IMR-90 (cell line): ENCODE results near the gene IFT25. TPM values are rescaled to one million over a fixed set of nuclear protein-coding genes. Genes with fewer than 3 reads are reported as not detected.

ENCODE experiments used
- ATAC-seq: fragments of 200-7000 bp; cut with Tn5 transposase; 2 replicates; pipeline ENCODE4 v1.9.1; 2020; ENCODE audit warnings: low read depth, mild to moderate bottlenecking, moderate library complexity
- BruUV-seq: library from RNA; stranded (reverse); fragments of 400-500 nt; replicated peaks from 2 replicates; lab custom pipeline; 2021; lab: Mats Ljungman, UMichigan
- CTCF ChIA-PET: fragments of 300-600 bp; formaldehyde crosslinking; extraction: SDS; loops from one replicate; lab custom pipeline; 2021; ENCODE audit warnings: antibody characterized with exemption; lab: Yijun Ruan, JAX
- POLR2A ChIA-PET: fragments of 300-600 bp; sonication (Branson Sonifier 250); formaldehyde crosslinking; loops from one replicate; lab custom pipeline; 2022; ENCODE audit warnings: antibody characterized with exemption; ENCODE audit not compliant: unreplicated experiment; lab: Charles Lee
- DNase-seq: peaks from one replicate; pipeline ENCODE4 v3.0.0; 2013
- H2AFZ ChIP-seq: replicated peaks from 2 replicates; pipeline ENCODE3; 2013; ENCODE audit warnings: low read length, mild to moderate bottlenecking; ENCODE audit not compliant: poor library complexity
- H2AK5ac ChIP-seq: 2 replicates; pipeline ENCODE4 v1.6.1; 2013; ENCODE audit warnings: low read depth, low read length, inconsistent platforms
- H2AK9ac ChIP-seq: replicated peaks from 2 replicates; pipeline ENCODE3; 2013; ENCODE audit warnings: mild to moderate bottlenecking, low read depth, low read length, moderate library complexity; ENCODE audit not compliant: poor library complexity
- H2BK120ac ChIP-seq: 2 replicates; pipeline ENCODE4 v1.6.1; 2013; ENCODE audit warnings: low read depth, low read length, inconsistent platforms
- H2BK15ac ChIP-seq: 3 replicates; pipeline ENCODE4 v1.6.1; 2013; ENCODE audit warnings: low read depth, low read length, inconsistent platforms
- H2BK20ac ChIP-seq: 2 replicates; pipeline ENCODE4 v1.6.1; 2013; ENCODE audit warnings: low read depth, mild to moderate bottlenecking, inconsistent platforms, low read length, moderate library complexity
- H2BK5ac ChIP-seq: 2 replicates; pipeline ENCODE4 v1.6.1; 2013; ENCODE audit warnings: mild to moderate bottlenecking, low read depth, low read length, inconsistent platforms; ENCODE audit not compliant: poor library complexity, severe bottlenecking
- H3K14ac ChIP-seq: replicated peaks from 2 replicates; pipeline ENCODE4 v1.6.1; 2013; ENCODE audit warnings: low read depth, low read length, inconsistent platforms
- H3K18ac ChIP-seq: 2 replicates; pipeline ENCODE4 v1.6.1; 2013; ENCODE audit warnings: low read depth, low read length, control low read depth
- H3K23ac ChIP-seq: 2 replicates; pipeline ENCODE4 v1.6.1; 2013; ENCODE audit warnings: low read depth, low read length, inconsistent platforms
- H3K27ac ChIP-seq: 2 replicates; pipeline ENCODE4 v1.5.1; 2013; ENCODE audit warnings: mild to moderate bottlenecking, control low read depth, low read length; ENCODE audit not compliant: insufficient read depth
- H3K27me3 ChIP-seq: 2 replicates; pipeline ENCODE4 v1.6.1; 2013; ENCODE audit warnings: low read length; ENCODE audit not compliant: control insufficient read depth, insufficient read depth
- H3K36me3 ChIP-seq: 2 replicates; pipeline ENCODE4 v1.6.1; 2013; ENCODE audit warnings: low read length, mixed read lengths; ENCODE audit not compliant: control insufficient read depth, insufficient read depth
- H3K4ac ChIP-seq: 2 replicates; pipeline ENCODE4 v1.6.1; 2013; ENCODE audit warnings: low read depth, low read length, inconsistent platforms
- H3K4me1 ChIP-seq: 2 replicates; pipeline ENCODE4 v1.6.1; 2013; ENCODE audit warnings: low read length, mixed read lengths; ENCODE audit not compliant: control insufficient read depth, insufficient read depth
- H3K4me2 ChIP-seq: 2 replicates; pipeline ENCODE4 v1.6.1; 2013; ENCODE audit warnings: low read depth, mild to moderate bottlenecking, control low read depth, low read length, moderate library complexity
- H3K4me3 ChIP-seq: 2 replicates; pipeline ENCODE4 v1.5.1; 2013; ENCODE audit warnings: low read depth, mild to moderate bottlenecking, control low read depth, low read length, moderate library complexity; ENCODE audit not compliant: insufficient read depth
- H3K56ac ChIP-seq: 2 replicates; pipeline ENCODE4 v1.6.1; 2013; ENCODE audit warnings: low read length, inconsistent platforms; ENCODE audit not compliant: insufficient read depth; ENCODE audit errors: extremely low read depth
- H3K79me1 ChIP-seq, 2 experiments: 2 replicates each; pipeline ENCODE4 v1.6.1; 2013; ENCODE audit warnings: low read length in 2 of 2, inconsistent platforms in 1 of 2, low read depth in 1 of 2
- H3K9ac ChIP-seq: 2 replicates; pipeline ENCODE4 v1.6.1; 2013; ENCODE audit warnings: low read depth, low read length, control low read depth
- H3K9me1 ChIP-seq: 2 replicates; pipeline ENCODE4 v1.6.1; 2013; ENCODE audit warnings: low read length, inconsistent platforms; ENCODE audit not compliant: insufficient read depth
- H3K9me3 ChIP-seq: 2 replicates; pipeline ENCODE4 v1.6.1; 2013; ENCODE audit warnings: low read length; ENCODE audit not compliant: control insufficient read depth, insufficient read depth
- H4K20me1 ChIP-seq: 2 replicates; pipeline ENCODE4 v1.6.1; 2013; ENCODE audit warnings: low read length, inconsistent platforms; ENCODE audit not compliant: insufficient read depth
- H4K5ac ChIP-seq: 2 replicates; pipeline ENCODE4 v1.6.1; 2013; ENCODE audit warnings: mild to moderate bottlenecking, low read depth, low read length, control low read depth
- H4K8ac ChIP-seq, 2 experiments: 2 replicates each; pipeline ENCODE4 v1.6.1; 2013; ENCODE audit warnings: low read depth in 2 of 2, low read length in 2 of 2, control low read depth in 1 of 2, inconsistent platforms in 1 of 2
- H4K91ac ChIP-seq: 2 replicates; pipeline ENCODE4 v1.6.1; 2013; ENCODE audit warnings: low read depth, low read length, inconsistent platforms; ENCODE audit not compliant: insufficient read depth
- CTCF ChIP-seq: conservative IDR thresholded peaks from 2 replicates; pipeline ENCODE4 v1.5.1; 2012; ENCODE audit warnings: mild to moderate bottlenecking, low read depth, low read length, improper control_type of control experiment
- FOS ChIP-seq: fragments of 150-350 bp; IDR thresholded peaks from 2 replicates; pipeline ENCODE4 v1.6.1; 2016; ENCODE audit warnings: low read depth, low read length
- MAFK ChIP-seq: IDR thresholded peaks from 2 replicates; pipeline ENCODE4 v1.6.1; 2012; ENCODE audit warnings: low read depth, low read length, improper control_type of control experiment
- NFE2L2 ChIP-seq: fragments of 150-350 bp; IDR thresholded peaks from 2 replicates; pipeline ENCODE4 v1.6.1; 2016; ENCODE audit warnings: low read depth, mild to moderate bottlenecking, low read length
- WGBS, 2 experiments: methylation state at CpG; one replicate each; pipeline versions ENCODE4 v1.1.5 to v1.1.7; 2013; ENCODE audit warnings: missing lambda C conversion rate in 2 of 2; ENCODE audit not compliant: insufficient read length in 1 of 2; ENCODE audit errors: extremely low coverage in 2 of 2; 5-methylcytosine and 5-hydroxymethylcytosine counted together
- dilution Hi-C: fragments of 300-500 bp; cut with HindIII; formaldehyde crosslinking; loops from one replicate; pipeline ENCODE4 v1.14.3; 2018; ENCODE audit warnings: low sequenced_read_pairs; ENCODE audit not compliant: unreplicated experiment
- in situ Hi-C: fragments of 300-500 bp; cut with MboI; formaldehyde crosslinking; loops from 3 replicates; pipeline ENCODE4 v1.14.3; 2019; ENCODE audit warnings: low sequenced_read_pairs, inconsistent platforms, mixed read lengths
- intact Hi-C: fragments of 100-400 bp; cut with micrococcal nuclease; formaldehyde crosslinking; loops from 2 replicates; pipeline ENCODE4 v1.10.0; 2022
- polyA plus RNA-seq, 3 experiments: library from polyadenylated mRNA; depleted of rRNA; stranded (reverse); fragments of >200 nt; gene quantifications; 2 replicates each; pipeline ENCODE4 v1.2.3, GENCODE V29; 2012; ENCODE audit warnings: low replicate concordance in 1 of 3
- total RNA-seq: library from RNA; depleted of rRNA; stranded (reverse); fragments of >200 nt; gene quantifications from 2 replicates; pipeline ENCODE4 v1.2.3, GENCODE V29; 2012

IFT25 gene
- total and polyA plus RNA-seq, 2 of the 4 experiments (the other 2 are of a cell fraction): 9.1 to 38.0 TPM

GRCh38 chr1:53948291-53948690 lies 2.8 kb upstream of the IFT25 start:
- Histone ChIP-seq H4K91ac (no peak overlapping the region), H2BK5ac (no peak overlapping the region), H3K27ac (no peak overlapping the region), H3K9me1 (peaks cover 15% of the 10 kb centered on the region), H3K4me1 (peaks cover 10% of the 10 kb centered on the region), H3K56ac (no peak overlapping the region), H2BK120ac (no peak overlapping the region), H3K9ac (peak overlapping the region; percentile 6; the same call in 1 of the 2 replicates), H2BK20ac (no peak overlapping the region), H4K20me1 (peaks cover 40% of the 10 kb centered on the region), H2AK5ac (no peak overlapping the region), H2AK9ac (no peak overlapping the region), H3K9me3 (no peaks in the 10 kb centered on the region), H3K14ac (no peak overlapping the region), H3K4me3 (no peak overlapping the region), H3K36me3 (peaks cover 10% of the 10 kb centered on the region), H3K4ac (no peak overlapping the region), H2BK15ac (no peak overlapping the region), H3K18ac (no peak overlapping the region), H4K5ac (no peak overlapping the region), H2AFZ (no peak overlapping the region), H3K27me3 (no peaks in the 10 kb centered on the region), H3K4me2 (no peak overlapping the region), H4K8ac (no peak overlapping the region), H3K79me1 (peaks cover 43 to 69% of the 10 kb centered on the region in 2 experiments), H3K23ac (no peak overlapping the region; the same call in 1 of the 2 replicates)
- no peak for TF ChIP-seq FOS
- no peak for TF ChIP-seq NFE2L2
- TF ChIP-seq MAFK: no peak
- TF ChIP-seq CTCF: no peak
- in situ Hi-C loops (loop anchor here (5.0 kb wide), 1 partner anchor 66 kb away; no protein-coding TSS in a partner anchor), dilution Hi-C loops (no loop called here), intact Hi-C loops (loop anchor here (5.0 kb wide), 2 partner anchors 86 to 461 kb away; no protein-coding TSS in a partner anchor)
- ATAC-seq (no peak), DNase-seq (no peak)
- ChIA-PET POLR2A (no interaction called here), CTCF (interaction anchor here (0.5 to 1.2 kb wide), 6 partner anchors 12 to 134 kb away, joined by 3 to 7 read pairs (median 3); no protein-coding TSS in a partner anchor)
- no TSS peak for BruUV-seq
- WGBS, 2 experiments: no CpG with 5 or more reads among the region's 5 CpGs
